Right cardiac atrium (tissue), 5 donors: ENCODE measurements around the gene WDR26. TPM values are rescaled to one million over a fixed set of nuclear protein-coding genes. Genes with fewer than 3 reads are reported as not detected.
A peak's percentile ranks its signal among the peaks of the same experiment; 100 is the strongest.

Source experiments
- ATAC-seq, 2 donors: fragments of 200-7000 bp; cut with Tn5 transposase; one replicate each; pipeline versions ENCODE4 v1.8.0 to v1.9.1; 2020; ENCODE audit warnings: moderate library complexity in 2 of 2, mild to moderate bottlenecking in 1 of 2
- DNase-seq, 3 donors: peaks; one replicate each; pipeline ENCODE4 v3.0.0-alpha.2; 2020
- H3K27ac ChIP-seq: one replicate; pipeline ENCODE4 v1.5.1; 2013; ENCODE audit warnings: mild to moderate bottlenecking, low read length, control low read depth, moderate library complexity
- H3K27me3 ChIP-seq: one replicate; pipeline ENCODE4 v1.6.1; 2013; ENCODE audit not compliant: control insufficient read depth, insufficient read depth
- H3K4me1 ChIP-seq: one replicate; pipeline ENCODE4 v1.6.1; 2013; ENCODE audit warnings: low read length; ENCODE audit not compliant: control insufficient read depth, insufficient read depth
- H3K4me3 ChIP-seq: one replicate; pipeline ENCODE4 v1.5.1; 2013; ENCODE audit warnings: low read length, control low read depth
- H3K9me3 ChIP-seq: one replicate; pipeline ENCODE4 v1.6.1; 2013; ENCODE audit warnings: low read length; ENCODE audit not compliant: control insufficient read depth
- WGBS: extraction: QIAGEN DNeasy Blood & Tissue Kit; methylation state at CpG from one replicate; pipeline ENCODE4 v1.1.7; 2013; 5-methylcytosine and 5-hydroxymethylcytosine counted together
- intact Hi-C, 4 donors: fragments of 100-400 bp; cut with DNase I; formaldehyde crosslinking; loops; one replicate each; pipeline versions ENCODE4 v1.11.0 to v1.14.0; 2022 to 2023
- polyA plus RNA-seq: library from polyadenylated mRNA; stranded (reverse); fragments of 200-250 nt; gene quantifications from one replicate; pipeline ENCODE4 v1.2.3, GENCODE V29; 2013
- total RNA-seq, 4 donors: library from RNA; stranded (reverse); fragmentation: NEBNext Ultra II Directional; extraction: Animal tissue kit (Norgen Biotek cat#: 25700); gene quantifications; one replicate each; pipeline ENCODE4 v1.2.1, GENCODE V29; 2021
- donor health status: healthy with polysubstance abuse.
- donor health status: DM: no; HTN: yes; CAD: no.
- donor health status: DM: no; HTN: no; CAD: no.
- donor health status: DM: no; HTN: yes; CAD: no; lungs with severe emphysema.
- donor health status: DM: yes; HTN: yes; CAD: no.

The WDR26 gene
- total and polyA plus RNA-seq, 5 donors = 29.7 to 67.0 (median 57.3) TPM

DNA sequence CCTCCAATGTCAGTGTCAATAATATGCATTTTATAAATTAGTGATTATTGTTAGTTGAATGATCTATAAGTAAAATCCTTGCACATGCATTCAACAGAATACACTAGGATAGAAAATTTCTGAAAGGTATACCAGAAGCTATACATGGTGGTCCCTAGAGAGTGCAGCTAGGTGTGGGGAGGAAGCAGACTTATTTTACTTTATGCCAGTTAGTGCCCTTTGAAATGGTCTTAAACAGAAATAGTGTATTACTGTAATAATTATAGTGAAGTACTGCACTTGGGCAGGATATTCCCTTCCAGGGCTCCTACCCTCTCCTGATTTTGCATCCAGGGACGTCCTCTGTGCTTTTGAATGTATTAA is 23.2 kb upstream of the WDR26 start:
- intact Hi-C loops = loop anchor here in 2 of 4 donors (2.0 to 10.0 kb wide), 2 partner anchors 341 to 343 kb away; partner anchors contain the start of gene FBXO28 (in 1 of the 2)
- H3K27ac ChIP-seq = no peak overlapping the region
- no peaks in the 10 kb centered on the region for H3K9me3 ChIP-seq
- H3K27me3 ChIP-seq = no peaks in the 10 kb centered on the region
- H3K4me1 ChIP-seq = peaks cover 6% of the 10 kb centered on the region
- ATAC-seq (no peak), DNase-seq (no peak)
- H3K4me3 ChIP-seq = no peak overlapping the region
- 81% methylated on average over 1 of the region's 1 CpG for WGBS

DNA sequence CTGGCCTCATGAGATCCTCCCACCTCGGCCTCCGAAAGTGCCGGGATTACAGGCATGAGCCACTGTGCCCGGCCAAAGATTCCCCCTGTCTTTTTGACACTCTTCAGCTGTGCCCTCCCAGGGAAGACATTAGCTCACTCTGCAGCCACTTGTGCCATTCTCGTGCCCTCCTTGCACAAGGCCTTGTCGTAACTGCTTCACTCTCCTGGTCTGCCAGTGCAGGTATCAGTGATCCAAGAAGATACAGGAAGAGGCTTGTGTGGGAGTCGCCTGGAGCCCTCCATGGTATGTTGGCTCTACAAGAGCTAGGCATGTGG is 22.0 kb upstream of the WDR26 start:
- peaks cover 6% of the 10 kb centered on the region for H3K4me1 ChIP-seq
- ATAC-seq (no peak), DNase-seq (no peak)
- peak overlapping the region; percentile 58 for H3K27ac ChIP-seq
- intact Hi-C loops = loop anchor here in 1 of 4 donors (10.0 kb wide), 1 partner anchor 342 kb away; the partner anchor contains the start of gene FBXO28
- no peak overlapping the region for H3K4me3 ChIP-seq
- H3K9me3 ChIP-seq = no peaks in the 10 kb centered on the region
- 88% methylated on average over 7 of the region's 7 CpGs for WGBS
- no peaks in the 10 kb centered on the region for H3K27me3 ChIP-seq

DNA sequence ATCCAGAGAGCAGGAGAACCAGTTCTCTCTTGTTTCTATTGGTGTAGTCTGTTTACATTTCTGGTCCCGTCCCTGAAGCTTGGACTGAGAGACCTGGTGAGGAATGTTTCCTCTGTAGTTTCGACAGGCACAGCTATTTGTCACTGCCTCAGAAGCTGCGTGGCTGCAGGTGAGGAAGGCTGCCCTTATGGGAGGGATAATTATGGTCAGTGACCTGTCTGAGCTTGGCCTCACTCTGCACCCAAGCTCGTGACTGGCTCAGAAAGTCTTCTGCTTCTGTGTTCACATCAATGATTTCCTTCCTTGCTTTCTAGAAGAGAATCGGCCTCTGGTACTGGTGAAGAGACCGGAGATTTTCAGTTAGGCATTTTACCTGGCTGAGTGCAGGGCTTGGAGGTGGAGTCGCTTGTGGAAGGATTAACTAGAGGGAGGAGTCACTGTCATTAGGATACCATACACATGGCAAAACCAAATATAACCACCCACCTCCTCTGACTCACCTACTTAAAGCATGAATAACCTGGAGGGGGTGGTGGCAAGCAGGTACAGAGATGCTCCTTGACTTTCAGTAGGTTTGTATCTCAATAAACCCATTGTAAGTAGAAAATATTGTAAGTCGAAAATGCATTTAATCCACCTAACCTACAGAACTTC is 19.9 kb upstream of the WDR26 start:
- 89% methylated on average over 8 of the region's 8 CpGs for WGBS
- ATAC-seq (no peak), DNase-seq (no peak)
- intact Hi-C loops = loop anchor here in 1 of 4 donors (10.0 kb wide), 1 partner anchor 340 kb away; the partner anchor contains the start of gene FBXO28
- no peaks in the 10 kb centered on the region for H3K9me3 ChIP-seq
- H3K4me3 ChIP-seq = no peak overlapping the region
- no peaks in the 10 kb centered on the region for H3K27me3 ChIP-seq
- no peak overlapping the region for H3K27ac ChIP-seq
- peaks cover 6% of the 10 kb centered on the region for H3K4me1 ChIP-seq

DNA sequence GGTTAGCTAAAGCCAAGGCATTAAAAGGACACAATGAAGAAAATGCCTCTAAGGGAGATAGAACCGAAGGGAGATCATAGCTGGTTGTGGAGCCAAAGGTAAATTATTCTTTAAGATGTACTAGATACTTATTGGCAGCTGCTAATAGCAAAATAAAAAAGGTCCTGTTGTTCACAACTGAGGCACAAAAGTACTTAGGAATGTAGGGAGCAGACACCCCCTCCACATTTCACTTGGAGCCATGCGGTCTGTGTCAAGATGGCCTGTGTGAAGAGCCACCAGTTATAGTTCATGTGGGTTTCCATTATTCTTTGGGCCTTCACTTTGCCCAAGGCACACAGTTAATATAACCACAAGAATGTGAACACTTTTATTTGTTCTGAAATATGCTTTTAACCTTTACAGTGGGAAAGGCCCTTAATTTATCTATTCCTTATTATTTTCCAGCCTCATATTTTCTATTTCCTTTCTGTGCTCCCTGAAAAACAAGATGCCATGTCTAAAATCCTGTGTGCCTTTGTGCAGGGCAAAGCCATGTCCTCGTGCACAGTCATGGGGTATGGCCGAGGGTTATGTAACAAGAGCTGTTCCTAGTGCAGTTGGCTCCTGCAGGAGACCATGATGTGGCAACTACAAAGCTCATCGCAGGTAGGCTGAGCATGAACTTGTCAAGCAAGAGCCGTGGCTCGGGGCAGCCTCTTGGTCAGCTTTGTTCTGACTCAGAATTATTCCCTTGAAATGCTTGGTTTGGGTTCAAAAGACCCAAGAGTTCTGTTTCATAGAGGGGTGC is 16.2 kb upstream of the WDR26 start:
- no peak for ATAC-seq
- DNase-seq = no peak
- H3K27ac ChIP-seq = no peak overlapping the region
- intact Hi-C loops = loop anchor here in 1 of 4 donors (10.0 kb wide), 1 partner anchor 336 kb away; the partner anchor contains the start of gene FBXO28
- no peaks in the 10 kb centered on the region for H3K9me3 ChIP-seq
- H3K4me3 ChIP-seq = no peak overlapping the region
- 93% methylated on average over 7 of the region's 7 CpGs for WGBS
- H3K27me3 ChIP-seq = no peaks in the 10 kb centered on the region
- H3K4me1 ChIP-seq = peaks cover 4% of the 10 kb centered on the region

DNA sequence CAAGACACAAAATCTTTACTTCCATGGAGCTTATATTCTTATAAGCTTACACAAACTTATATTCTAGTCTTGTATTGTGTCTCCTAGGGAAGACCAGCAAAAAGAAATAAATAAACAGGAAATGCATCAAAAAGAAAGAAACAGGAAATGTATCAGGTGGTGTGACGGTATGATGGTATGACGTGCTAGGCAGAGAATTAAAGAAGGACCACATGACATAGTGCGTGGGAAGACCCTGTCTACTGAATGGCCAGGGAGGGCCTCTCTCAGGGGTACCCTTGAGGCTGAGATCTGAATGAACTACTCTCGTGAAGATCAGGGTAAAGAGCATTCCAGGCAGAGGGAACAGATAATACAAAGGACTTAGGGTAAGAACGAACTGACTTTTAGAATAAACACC is 15.6 kb upstream of the WDR26 start:
- Histone ChIP-seq H3K9me3 (no peaks in the 10 kb centered on the region), H3K27me3 (no peaks in the 10 kb centered on the region), H3K4me1 (peaks cover 4% of the 10 kb centered on the region), H3K27ac (no peak overlapping the region), H3K4me3 (no peak overlapping the region)
- no peak for DNase-seq
- ATAC-seq = no peak
- intact Hi-C loops = loop anchor here in 1 of 4 donors (10.0 kb wide), 1 partner anchor 335 kb away; the partner anchor contains the start of gene FBXO28
- 76% methylated on average over 5 of the region's 5 CpGs for WGBS

DNA sequence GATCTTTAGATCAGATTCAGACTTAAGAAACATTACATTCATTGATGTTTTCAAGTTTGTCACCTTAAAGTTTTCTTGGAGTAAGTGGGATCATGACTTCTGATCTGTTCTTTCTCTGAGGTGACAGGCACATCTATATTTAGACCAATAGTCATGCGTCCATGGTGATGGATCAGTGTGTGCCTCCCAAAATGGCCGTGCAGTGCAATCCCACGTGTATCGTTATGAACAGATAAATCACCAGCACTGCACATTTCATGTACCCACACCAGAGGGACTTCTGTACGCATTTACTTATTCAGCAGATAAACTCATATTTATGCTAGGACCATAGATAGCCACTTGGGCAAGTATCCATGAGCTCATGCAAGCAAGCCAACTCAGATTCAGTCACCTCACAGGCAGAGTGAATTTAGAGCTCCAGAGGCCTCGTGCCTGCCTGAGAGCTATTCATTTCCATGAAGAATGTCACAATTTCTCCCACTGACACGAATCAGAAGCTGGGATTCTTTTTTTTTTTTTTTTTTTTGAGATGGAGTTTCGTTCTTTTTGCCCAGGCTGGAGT is 13.9 kb upstream of the WDR26 start:
- no peak for DNase-seq
- peaks cover 4% of the 10 kb centered on the region for H3K4me1 ChIP-seq
- intact Hi-C loops = no loop called here
- H3K27ac ChIP-seq = peak overlapping the region; percentile 9
- peak; percentile 56 to 72 for ATAC-seq
- no peaks in the 10 kb centered on the region for H3K27me3 ChIP-seq
- H3K9me3 ChIP-seq = no peaks in the 10 kb centered on the region
- H3K4me3 ChIP-seq = no peak overlapping the region
- 59% methylated on average over 8 of the region's 8 CpGs for WGBS

DNA sequence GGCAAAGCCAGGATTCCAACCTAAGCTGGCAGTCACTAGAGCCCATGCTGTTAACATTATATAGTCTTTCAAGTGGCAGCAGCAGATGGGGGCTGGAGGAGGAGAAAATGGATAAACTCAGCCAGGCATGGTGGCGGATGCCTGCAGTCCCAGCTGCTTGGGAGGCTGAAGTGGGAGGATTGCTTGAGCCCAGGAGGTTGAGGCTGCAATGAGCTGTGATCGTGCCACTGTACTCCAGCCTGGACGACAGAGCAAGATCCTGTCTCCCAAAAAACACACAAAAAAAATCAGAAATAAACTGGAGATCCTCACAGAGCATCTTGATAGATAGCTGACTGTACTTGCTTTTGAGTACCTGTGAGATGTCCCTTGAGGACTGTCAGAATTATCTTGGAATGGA is 13.4 kb upstream of the WDR26 start:
- H3K4me3 ChIP-seq = no peak overlapping the region
- H3K9me3 ChIP-seq = no peaks in the 10 kb centered on the region
- H3K27ac ChIP-seq = no peak overlapping the region
- ATAC-seq (no peak), DNase-seq (no peak)
- H3K4me1 ChIP-seq = peaks cover 4% of the 10 kb centered on the region
- WGBS = 97% methylated on average over 3 of the region's 3 CpGs
- intact Hi-C loops = no loop called here
- no peaks in the 10 kb centered on the region for H3K27me3 ChIP-seq

DNA sequence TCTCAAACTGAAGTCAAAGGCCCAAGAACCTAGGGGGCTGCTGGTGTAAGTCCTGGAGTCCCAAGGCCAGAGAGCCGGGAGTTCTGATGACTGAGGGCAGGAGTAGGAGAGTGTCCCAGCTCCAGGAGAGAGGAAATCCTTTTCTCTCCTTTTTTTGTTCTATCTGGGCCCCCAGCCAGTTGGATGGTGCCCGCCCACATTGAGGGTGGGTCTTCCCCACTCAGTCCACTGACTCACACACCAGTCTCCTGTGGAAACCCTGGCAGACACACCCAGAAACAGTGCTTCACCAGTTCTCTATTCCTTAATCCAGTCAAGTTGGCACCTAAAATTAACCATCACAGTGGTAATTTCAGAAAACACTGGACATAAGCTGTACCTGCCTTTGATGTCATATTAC is 12.7 kb upstream of the WDR26 start:
- no peak overlapping the region for H3K4me3 ChIP-seq
- ATAC-seq (peak; percentile 75 to 94), DNase-seq (peak in 2 of 3 donors; percentile 75 to 77)
- H3K27ac ChIP-seq = no peak overlapping the region
- H3K4me1 ChIP-seq = peaks cover 4% of the 10 kb centered on the region
- intact Hi-C loops = no loop called here
- no peaks in the 10 kb centered on the region for H3K9me3 ChIP-seq
- H3K27me3 ChIP-seq = no peaks in the 10 kb centered on the region
- 55% methylated on average over 2 of the region's 2 CpGs for WGBS

DNA sequence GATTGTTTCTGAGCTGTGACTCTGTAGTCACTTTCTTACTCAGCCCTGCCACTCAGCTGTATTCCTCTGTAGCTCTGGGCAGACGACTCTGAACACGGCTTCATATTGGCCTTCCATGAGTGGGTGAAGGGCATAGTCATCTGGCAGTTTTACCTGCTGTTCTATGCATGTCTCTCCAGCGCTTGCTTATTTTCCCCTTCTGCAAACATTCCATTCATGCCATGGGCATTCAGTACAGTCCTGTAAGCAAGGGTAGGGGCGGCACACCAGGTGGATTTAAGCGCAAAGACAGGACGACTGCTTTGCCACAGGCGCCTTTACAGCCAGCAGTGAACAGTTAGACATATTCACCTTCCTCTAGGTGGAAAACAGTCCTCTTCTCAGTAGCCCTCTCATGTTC is 4.4 kb upstream of the WDR26 start:
- 95% methylated on average over 7 of the region's 7 CpGs for WGBS
- no peaks in the 10 kb centered on the region for H3K4me1 ChIP-seq

DNA sequence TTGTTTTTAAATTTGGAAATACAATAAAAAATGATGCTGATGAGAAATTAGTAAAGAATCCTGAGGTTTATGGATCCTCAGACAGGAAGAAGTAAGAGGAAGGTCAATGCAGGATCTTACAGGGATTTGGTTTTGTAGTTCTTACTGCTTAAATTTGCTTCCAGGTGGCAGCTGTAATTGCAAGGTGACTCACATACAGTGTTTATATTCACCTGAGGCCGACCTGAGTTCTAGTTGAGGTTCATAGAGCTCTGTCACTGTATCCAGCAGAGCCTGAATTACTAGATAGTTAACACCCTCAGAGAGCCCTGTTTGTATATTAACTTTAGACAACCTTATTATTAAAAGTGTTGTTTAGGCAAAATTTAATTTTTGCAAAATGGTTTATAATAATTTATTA is 1.4 kb upstream of the WDR26 start:
- H3K9me3 ChIP-seq = no peaks in the 10 kb centered on the region
- intact Hi-C loops = no loop called here
- H3K4me1 ChIP-seq = no peaks in the 10 kb centered on the region
- 88% methylated on average over 1 of the region's 1 CpG for WGBS
- DNase-seq (no peak), ATAC-seq (no peak)
- H3K4me3 ChIP-seq = no peak overlapping the region
- no peak overlapping the region for H3K27ac ChIP-seq
- H3K27me3 ChIP-seq = no peaks in the 10 kb centered on the region

More for the DNA sequence above, 4.4 kb upstream of the WDR26 start:
- Histone ChIP-seq H3K27me3 (no peaks in the 10 kb centered on the region), H3K9me3 (no peaks in the 10 kb centered on the region), H3K4me3 (no peak overlapping the region), H3K27ac (no peak overlapping the region)
- ATAC-seq (no peak), DNase-seq (no peak)
- intact Hi-C loops = no loop called here

DNA sequence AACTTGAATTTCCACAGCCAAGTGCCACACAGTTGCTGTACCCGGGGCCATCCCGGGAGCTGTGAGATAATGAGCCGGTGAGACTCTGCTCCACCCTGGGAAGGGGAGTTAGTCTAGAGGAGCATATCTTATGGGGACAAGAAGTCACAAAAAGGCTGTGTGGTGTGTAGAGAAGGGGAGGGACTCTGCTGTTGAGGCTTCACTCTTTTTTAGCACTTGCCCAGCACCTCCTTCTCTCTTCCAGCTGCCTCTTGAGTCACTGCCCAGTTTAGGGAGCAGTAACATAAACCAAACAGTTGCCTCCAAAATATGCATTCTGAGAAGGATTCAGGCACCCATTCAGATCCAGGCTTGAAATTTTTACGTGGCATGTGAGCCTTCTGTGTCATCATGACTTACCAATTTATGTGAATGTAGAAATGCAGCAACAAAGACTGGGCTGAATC is 744 bp upstream of the WDR26 start:
- WGBS = 2% methylated on average over 4 of the region's 4 CpGs

More for the DNA sequence above, 744 bp upstream of the WDR26 start:
- Histone ChIP-seq H3K27me3 (no peaks in the 10 kb centered on the region), H3K27ac (peak overlapping the region; percentile 79), H3K4me3 (peak overlapping the region; percentile 81), H3K9me3 (no peaks in the 10 kb centered on the region), H3K4me1 (no peaks in the 10 kb centered on the region)
- ATAC-seq = peak; percentile 32
- intact Hi-C loops = no loop called here
- DNase-seq = peak in 1 of 3 donors; percentile 22
